ENCODE results near the gene HCFC1R1. TPM values are rescaled to one million over a fixed set of nuclear protein-coding genes. Genes with fewer than 3 reads are reported as not detected.
A peak's percentile ranks its signal among the peaks of the same experiment; 100 is the strongest.

Gene HCFC1R1
- total RNA-seq, 1 experiment from 2014 or later, result 61.3 TPM

- no peak overlapping the region for H2BK5ac ChIP-seq (ENCODE audit: insufficient read length, low read length)
- no peaks in the 10 kb centered on the region for H3K27me3 ChIP-seq (ENCODE audit: insufficient read depth, low read length)
- Mint-ChIP-seq H3K27me3 (ENCODE audit: low read depth) (peaks cover 32% of the 10 kb centered on the region), H3K4me3 (peak overlapping the region; percentile 60 to 74), H3K9me3 (no peaks in the 10 kb centered on the region; a peak in 2 of 5 replicates), H3K36me3 (ENCODE audit: insufficient read depth in 1 of 3, low read depth in 3 of 3) (peaks cover 4 to 11% (median 7%) of the 10 kb centered on the region in 3 experiments; a peak in 6 of 7 replicates), H3K27ac (peak overlapping the region in 2 of 3 experiments; percentile 53 to 61; a peak in 2 of 7 replicates), H3K4me1 (peaks cover 31 to 40% of the 10 kb centered on the region in 2 experiments)
- H3K9ac ChIP-seq (ENCODE audit: extremely low read depth, insufficient read length, low read length), result no peak overlapping the region
- no peak overlapping the region for H3K4ac ChIP-seq (ENCODE audit: low read depth, low read length)
- H2BK20ac ChIP-seq (ENCODE audit: low read depth, low read length, poor library complexity, severe bottlenecking), result no peak overlapping the region
- no peaks in the 10 kb centered on the region for H4K20me1 ChIP-seq (ENCODE audit: control insufficient read depth, insufficient read depth, insufficient read length)
- H3K14ac ChIP-seq (ENCODE audit: insufficient read depth, low read length), result peak overlapping the region; percentile 7; the same call in 1 of the 2 replicates
- no peak for DNase-seq
- no peak overlapping the region for H3T11ph ChIP-seq (ENCODE audit: low read length)
- no peaks in the 10 kb centered on the region for H3K79me1 ChIP-seq (ENCODE audit: insufficient read depth, low read depth, low read length, poor library complexity, severe bottlenecking)
- no peak overlapping the region for H4K5ac ChIP-seq (ENCODE audit: insufficient read length, low read depth, low read length)
- H2BK120ac ChIP-seq (ENCODE audit: low read depth, low read length, poor library complexity, severe bottlenecking), result no peak overlapping the region
- H3K27ac ChIP-seq (ENCODE audit: insufficient read length, low read depth, low read length), result no peak overlapping the region
- no peaks in the 10 kb centered on the region for H3K9me3 ChIP-seq (ENCODE audit: control insufficient read depth, low read depth, low read length)
- H3K23ac ChIP-seq (ENCODE audit: insufficient read length, low read depth, low read length), result no peak overlapping the region
- H4K8ac ChIP-seq (replicated peaks; ENCODE audit: insufficient read length, low read depth, low read length), result no peak overlapping the region
- H2BK12ac ChIP-seq (ENCODE audit: insufficient read length, low read depth, low read length), result no peak overlapping the region
- WGBS (ENCODE audit: extremely low coverage, insufficient read length, low lambda C conversion rate), result no CpG with 5 or more reads among the region's 9 CpGs
- H3K18ac ChIP-seq (ENCODE audit: insufficient read length, low read depth, low read length), result peak overlapping the region; percentile 1
- H3K56ac ChIP-seq (ENCODE audit: insufficient read length, low read depth, low read length), result no peak overlapping the region
- H3K4me1 ChIP-seq (ENCODE audit: insufficient read depth, low read length), result no peaks in the 10 kb centered on the region
- no peak overlapping the region for H2AK5ac ChIP-seq (ENCODE audit: insufficient read length, low read length)
- no peak overlapping the region for H2BK15ac ChIP-seq (ENCODE audit: low read depth, low read length)
- no peaks in the 10 kb centered on the region for H3K79me2 ChIP-seq (ENCODE audit: insufficient read depth, low read length)
- H4K91ac ChIP-seq (ENCODE audit: insufficient read length, low read depth, low read length), result no peak overlapping the region
- H3K4me2 ChIP-seq (ENCODE audit: insufficient read depth, insufficient read length, low read length), result peak overlapping the region; percentile 33
- peaks cover 14% of the 10 kb centered on the region for H3K23me2 ChIP-seq (ENCODE audit: insufficient read length, low read depth, low read length, poor library complexity, severe bottlenecking)
- no peak overlapping the region for H2AFZ ChIP-seq (ENCODE audit: low read length)
- no peak for TF ChIP-seq CTCF (conservative IDR thresholded peaks at IDR 0.05)
Observed at GRCh38 chr16:3059723-3060242, 36.0 kb upstream of the HCFC1R1 start.

Measured in H9 (cell line).